H9 (cell line): ENCODE data around the gene STXBP5L. TPM values are rescaled to one million over a fixed set of nuclear protein-coding genes. Genes with fewer than 3 reads are reported as not detected.
A peak's percentile ranks its signal among the peaks of the same experiment; 100 is the strongest.

Source experiments
- DNase-seq: peaks from one replicate; pipeline ENCODE4 v3.0.0-alpha.2; 2017
- H2AFZ ChIP-seq: one replicate; pipeline ENCODE4 v1.6.1; 2013; ENCODE audit warnings: mild to moderate bottlenecking, low read length, control low read depth, moderate library complexity
- H2AK5ac ChIP-seq: 2 replicates; pipeline ENCODE4 v1.6.1; 2013; ENCODE audit warnings: low read length, control low read depth, mixed read lengths; ENCODE audit not compliant: insufficient read length
- H2BK120ac ChIP-seq: one replicate; pipeline ENCODE4 v1.6.1; 2013; ENCODE audit warnings: low read depth, mild to moderate bottlenecking, low read length, control low read depth, inconsistent platforms; ENCODE audit not compliant: poor library complexity, severe bottlenecking
- H2BK12ac ChIP-seq: 2 replicates; pipeline ENCODE4 v1.6.1; 2013; ENCODE audit warnings: low read length, control low read depth, mixed read lengths, low read depth; ENCODE audit not compliant: insufficient read length
- H2BK15ac ChIP-seq: 2 replicates; pipeline ENCODE4 v1.6.1; 2013; ENCODE audit warnings: low read depth, low read length, control low read depth
- H2BK20ac ChIP-seq: one replicate; pipeline ENCODE4 v1.6.1; 2013; ENCODE audit warnings: low read depth, mild to moderate bottlenecking, low read length, control low read depth, inconsistent platforms; ENCODE audit not compliant: poor library complexity, severe bottlenecking
- H2BK5ac ChIP-seq: 2 replicates; pipeline ENCODE4 v1.6.1; 2013; ENCODE audit warnings: low read length, control low read depth, mixed read lengths; ENCODE audit not compliant: insufficient read length
- H3K14ac ChIP-seq: 2 replicates; pipeline ENCODE4 v1.6.1; 2013; ENCODE audit warnings: low read length, control low read depth; ENCODE audit not compliant: insufficient read depth
- H3K18ac ChIP-seq: 2 replicates; pipeline ENCODE4 v1.6.1; 2013; ENCODE audit warnings: low read depth, mild to moderate bottlenecking, mixed read lengths, low read length, control low read depth; ENCODE audit not compliant: insufficient read length
- H3K23ac ChIP-seq: 2 replicates; pipeline ENCODE4 v1.6.1; 2013; ENCODE audit warnings: low read length, control low read depth, mixed read lengths, low read depth; ENCODE audit not compliant: insufficient read length
- H3K23me2 ChIP-seq: 2 replicates; pipeline ENCODE4 v1.6.1; 2013; ENCODE audit warnings: low read depth, mild to moderate bottlenecking, mixed read lengths, low read length, control low read depth; ENCODE audit not compliant: insufficient read length, poor library complexity, severe bottlenecking
- H3K27ac ChIP-seq: 2 replicates; pipeline ENCODE4 v1.5.1; 2013; ENCODE audit warnings: low read length, control low read depth, mixed read lengths, low read depth; ENCODE audit not compliant: insufficient read length
- H3K27me3 ChIP-seq: 2 replicates; pipeline ENCODE4 v1.6.1; 2013; ENCODE audit warnings: low read length, control low read depth, inconsistent platforms; ENCODE audit not compliant: insufficient read depth
- H3K4ac ChIP-seq: 2 replicates; pipeline ENCODE4 v1.6.1; 2013; ENCODE audit warnings: low read depth, mild to moderate bottlenecking, control low read depth, inconsistent platforms, low read length, moderate library complexity
- H3K4me1 ChIP-seq: 2 replicates; pipeline ENCODE4 v1.6.1; 2013; ENCODE audit warnings: low read length, control low read depth, inconsistent platforms; ENCODE audit not compliant: insufficient read depth
- H3K4me2 ChIP-seq: 2 replicates; pipeline ENCODE4 v1.6.1; 2013; ENCODE audit warnings: low read length, control low read depth, mixed read lengths; ENCODE audit not compliant: insufficient read length, insufficient read depth
- H3K56ac ChIP-seq: 2 replicates; pipeline ENCODE4 v1.6.1; 2013; ENCODE audit warnings: low read depth, mild to moderate bottlenecking, mixed read lengths, low read length, control low read depth; ENCODE audit not compliant: insufficient read length
- H3K79me1 ChIP-seq: 2 replicates; pipeline ENCODE4 v1.6.1; 2013; ENCODE audit warnings: low read depth, mild to moderate bottlenecking, moderate library complexity, low read length, control low read depth, inconsistent platforms; ENCODE audit not compliant: insufficient read depth, poor library complexity, severe bottlenecking
- H3K79me2 ChIP-seq: 2 replicates; pipeline ENCODE4 v1.6.1; 2013; ENCODE audit warnings: low read length, control low read depth, inconsistent platforms; ENCODE audit not compliant: insufficient read depth
- H3K9ac ChIP-seq: 2 replicates; pipeline ENCODE4 v1.6.1; 2013; ENCODE audit warnings: low read length, control low read depth, mixed read lengths; ENCODE audit not compliant: insufficient read length; ENCODE audit errors: extremely low read depth
- H3K9me3 ChIP-seq: one replicate; pipeline ENCODE4 v1.6.1; 2013; ENCODE audit warnings: low read depth, low read length, inconsistent platforms; ENCODE audit not compliant: control insufficient read depth
- H3T11ph ChIP-seq: one replicate; pipeline ENCODE4 v1.6.1; 2013; ENCODE audit warnings: mild to moderate bottlenecking, low read length, control low read depth, inconsistent platforms
- H4K20me1 ChIP-seq: one replicate; pipeline ENCODE4 v1.6.1; 2013; ENCODE audit not compliant: control insufficient read depth, insufficient read length, insufficient read depth
- H4K5ac ChIP-seq: 2 replicates; pipeline ENCODE4 v1.6.1; 2013; ENCODE audit warnings: low read depth, mild to moderate bottlenecking, mixed read lengths, low read length, control low read depth; ENCODE audit not compliant: insufficient read length
- H4K8ac ChIP-seq: replicated peaks from 2 replicates; pipeline ENCODE4 v1.6.1; 2013; ENCODE audit warnings: low read length, control low read depth, mixed read lengths, low read depth; ENCODE audit not compliant: insufficient read length
- H4K91ac ChIP-seq: 2 replicates; pipeline ENCODE4 v1.6.1; 2013; ENCODE audit warnings: low read depth, mild to moderate bottlenecking, moderate library complexity, mixed read lengths, low read length, control low read depth; ENCODE audit not compliant: insufficient read length
- H3K27ac Mint-ChIP-seq, 3 experiments: 2 replicates in 2 of 3; 3 replicates in 1 of 3; pipeline ENCODE4 v1.8.0; 2020 to 2021; ENCODE audit warnings: mixed read lengths in 3 of 3, mild to moderate bottlenecking in 1 of 3, moderate library complexity in 1 of 3
- H3K27me3 Mint-ChIP-seq: 2 replicates; pipeline ENCODE4 v1.8.0; 2021; ENCODE audit warnings: low read depth, mild to moderate bottlenecking, moderate library complexity, mixed read lengths
- H3K36me3 Mint-ChIP-seq, 3 experiments: 2 replicates in 2 of 3; 3 replicates in 1 of 3; pipeline ENCODE4 v1.8.0; 2020 to 2021; ENCODE audit warnings: low read depth in 3 of 3, mixed read lengths in 3 of 3; ENCODE audit not compliant: insufficient read depth in 1 of 3
- H3K4me1 Mint-ChIP-seq, 2 experiments: 2 replicates each; pipeline ENCODE4 v1.8.0; 2020; ENCODE audit warnings: mixed read lengths in 2 of 2
- H3K4me3 Mint-ChIP-seq, 2 experiments: 2 replicates in 1 of 2; 3 replicates in 1 of 2; pipeline ENCODE4 v1.8.0; 2020 to 2021; ENCODE audit warnings: mild to moderate bottlenecking in 2 of 2, mixed read lengths in 2 of 2, moderate library complexity in 1 of 2
- H3K9me3 Mint-ChIP-seq, 2 experiments: 2 replicates in 1 of 2; 3 replicates in 1 of 2; pipeline ENCODE4 v1.8.0; 2020; ENCODE audit warnings: mild to moderate bottlenecking in 2 of 2, mixed read lengths in 2 of 2, moderate library complexity in 1 of 2
- CTCF ChIP-seq: fragments of 200-600 bp; sonication (generic); conservative IDR thresholded peaks from 3 replicates; pipeline ENCODE4 v1.8.0; 2021; ENCODE audit warnings: antibody characterized with exemption, mild to moderate bottlenecking
- WGBS: extraction: QIAGEN DNeasy Blood & Tissue Kit; methylation state at CpG from one replicate; pipeline ENCODE4 v1.1.7; 2013; ENCODE audit warnings: missing lambda C conversion rate, low lambda C conversion rate, mixed read lengths; ENCODE audit not compliant: insufficient read length; ENCODE audit errors: extremely low coverage; 5-methylcytosine and 5-hydroxymethylcytosine counted together
- total RNA-seq: library from RNA; stranded (reverse); gene quantifications from 2 replicates; pipeline ENCODE4 v1.2.1, GENCODE V29; 2021

Gene STXBP5L
- total RNA-seq, 1 experiment from 2014 or later: 4.7 TPM

- Mint-ChIP-seq H3K27ac (peak overlapping the region; percentile 31 to 82 (median 57); a peak in 6 of 7 replicates), H3K36me3 (no peaks in the 10 kb centered on the region), H3K4me1 (peaks cover 33 to 34% of the 10 kb centered on the region in 2 experiments), H3K27me3 (no peaks in the 10 kb centered on the region), H3K4me3 (no peak overlapping the region), H3K9me3 (no peaks in the 10 kb centered on the region)
- Histone ChIP-seq H3K23ac (no peak overlapping the region), H3K9me3 (no peaks in the 10 kb centered on the region), H3K27ac (no peak overlapping the region), H4K5ac (no peak overlapping the region), H2AFZ (no peak overlapping the region), H2BK15ac (no peak overlapping the region), H3K79me2 (no peaks in the 10 kb centered on the region), H3K4me2 (no peak overlapping the region), H3K18ac (no peak overlapping the region), H3K56ac (no peak overlapping the region), H3K79me1 (no peaks in the 10 kb centered on the region), H2BK5ac (no peak overlapping the region), H4K8ac (no peak overlapping the region), H3K9ac (no peak overlapping the region), H3K4me1 (no peaks in the 10 kb centered on the region), H4K91ac (no peak overlapping the region), H2BK20ac (no peak overlapping the region), H3T11ph (no peak overlapping the region), H2AK5ac (no peak overlapping the region), H3K4ac (no peak overlapping the region), H2BK120ac (no peak overlapping the region), H3K23me2 (no peaks in the 10 kb centered on the region), H3K27me3 (no peaks in the 10 kb centered on the region), H4K20me1 (no peaks in the 10 kb centered on the region), H2BK12ac (no peak overlapping the region), H3K14ac (no peak overlapping the region)
- no CpG with 5 or more reads among the region's 1 CpG for WGBS
- TF ChIP-seq CTCF: no peak
- DNase-seq: no peak
Observed at GRCh38 chr3:121155028-121155427, 247.0 kb downstream of the STXBP5L start.
